GM12878 (cell line): ENCODE measurements around the gene CHST4. TPM values are rescaled to one million over a fixed set of nuclear protein-coding genes. Genes with fewer than 3 reads are reported as not detected.

Experiments used
- ATAC-seq: fragments of 200-7000 bp; cut with Tn5 transposase; 3 replicates; pipeline ENCODE4 v1.9.1; 2020; ENCODE audit warnings: mild to moderate bottlenecking, moderate library complexity
- BruUV-seq: library from RNA; stranded (reverse); fragments of 400-500 nt; replicated peaks from 2 replicates; lab custom pipeline; 2021; lab: Mats Ljungman, UMichigan
- CTCF ChIA-PET: fragments of 300-600 bp; sonication (Branson Sonifier 250); formaldehyde crosslinking; extraction: SDS; loops from one replicate; lab custom pipeline; 2021; ENCODE audit warnings: inconsistent platforms; lab: Yijun Ruan, JAX
- POLR2A ChIA-PET: fragments of 350-600 bp; formaldehyde crosslinking; extraction: SDS; loops from one replicate; lab custom pipeline; 2021; ENCODE audit warnings: inconsistent platforms; lab: Charles Lee
- RAD21 ChIA-PET: fragments of 300-600 bp; sonication (Branson Sonifier 250); formaldehyde crosslinking; loops from one replicate; lab custom pipeline; 2023; ENCODE audit warnings: antibody characterized with exemption; ENCODE audit not compliant: unreplicated experiment; lab: Charles Lee
- SMC1A ChIA-PET: fragments of 300-600 bp; sonication (Branson Sonifier 250); formaldehyde crosslinking; loops from one replicate; lab custom pipeline; 2023; ENCODE audit not compliant: unreplicated experiment, uncharacterized antibody; lab: Charles Lee
- DNase-seq: peaks from one replicate; pipeline ENCODE4 v3.0.0-alpha.2; 2011; ENCODE audit warnings: low read depth, low spot score
- FAIRE-seq: peaks from 3 replicates; lab custom pipeline; 2011; peaks lifted over from hg19 to GRCh38; lab: Jason Lieb, UNC
- H2AFZ ChIP-seq: 2 replicates; pipeline ENCODE4 v1.6.0; 2011; ENCODE audit warnings: low read depth, low read length, control low read depth; ENCODE audit not compliant: control insufficient read depth
- H3K27ac ChIP-seq: 2 replicates; pipeline ENCODE4 v1.5.1; 2011; ENCODE audit warnings: control low read depth; ENCODE audit not compliant: control insufficient read depth, insufficient read depth
- H3K27me3 ChIP-seq, 2 experiments: replicated peaks in 1 of 2; 2 replicates each; pipeline versions ENCODE4 v1.6.0 to v1.6.1; 2011; ENCODE audit warnings: low read length in 1 of 2; ENCODE audit not compliant: control insufficient read depth in 2 of 2, insufficient read depth in 2 of 2
- H3K36me3 ChIP-seq, 2 experiments: 2 replicates each; pipeline ENCODE4 v1.5.1; 2011; ENCODE audit warnings: low read length in 1 of 2; ENCODE audit not compliant: control insufficient read depth in 2 of 2, insufficient read depth in 2 of 2
- H3K4me1 ChIP-seq: 2 replicates; pipeline ENCODE4 v1.6.1; 2011; ENCODE audit warnings: mild to moderate bottlenecking, low read length, moderate library complexity, mixed read lengths; ENCODE audit not compliant: control insufficient read depth, insufficient read depth
- H3K4me2 ChIP-seq: 2 replicates; pipeline ENCODE4 v1.6.0; 2011; ENCODE audit warnings: control low read depth; ENCODE audit not compliant: control insufficient read depth, insufficient read depth
- H3K4me3 ChIP-seq: fragments of 200-600 bp; sonication (generic); 2 replicates; pipeline ENCODE4 v1.5.1; 2016
- H3K79me2 ChIP-seq: 2 replicates; pipeline ENCODE4 v1.6.0; 2011; ENCODE audit warnings: low read length; ENCODE audit not compliant: control insufficient read depth, insufficient read depth
- H3K9ac ChIP-seq: 2 replicates; pipeline ENCODE4 v1.8.0; 2011; ENCODE audit warnings: low read length, control low read depth, mixed read lengths; ENCODE audit not compliant: control insufficient read depth, insufficient read depth
- H3K9me3 ChIP-seq: replicated peaks from 3 replicates; pipeline ENCODE4 v1.5.1; 2011; ENCODE audit warnings: mild to moderate bottlenecking, low read length; ENCODE audit not compliant: control insufficient read depth, insufficient read depth
- H4K20me1 ChIP-seq: 2 replicates; pipeline ENCODE4 v1.6.0; 2011; ENCODE audit not compliant: control insufficient read depth, insufficient read depth
- BCL3 ChIP-seq: IDR thresholded peaks from 2 replicates; pipeline ENCODE4 v1.6.1; 2011; ENCODE audit warnings: borderline replicate concordance, low read depth, mild to moderate bottlenecking, moderate library complexity, low read length; ENCODE audit not compliant: insufficient read depth, poor library complexity, severe bottlenecking
- BRCA1 ChIP-seq: IDR thresholded peaks from 2 replicates; pipeline ENCODE4 v1.6.1; 2011; ENCODE audit warnings: low read depth, low read length, improper control_type of control experiment
- GABPA ChIP-seq: IDR thresholded peaks from 2 replicates; pipeline ENCODE4 v1.6.1; 2014; ENCODE audit warnings: antibody characterized with exemption, low read depth, mild to moderate bottlenecking, inconsistent platforms
- LARP7 ChIP-seq: fragments of 450-650 bp; IDR thresholded peaks from 2 replicates; pipeline ENCODE4 v1.6.1; 2017; ENCODE audit warnings: mild to moderate bottlenecking
- SKIL ChIP-seq: fragments of 450-650 bp; IDR thresholded peaks from 2 replicates; pipeline ENCODE4 v1.6.1; 2017; ENCODE audit warnings: mild to moderate bottlenecking, low read depth, inconsistent platforms; ENCODE audit not compliant: poor library complexity, severe bottlenecking
- WGBS: methylation state at CpG from one replicate; pipeline ENCODE4 v1.1.6; 2016; ENCODE audit warnings: low lambda C conversion rate; ENCODE audit not compliant: insufficient replicate concordance, insufficient coverage; ENCODE audit errors: missing lambda C conversion rate; 5-methylcytosine and 5-hydroxymethylcytosine counted together
- in situ Hi-C: fragments of 300-500 bp; cut with MboI; formaldehyde crosslinking; loops from 9 replicates; pipeline ENCODE4 v1.14.3; 2018; ENCODE audit warnings: mixed read lengths
- intact Hi-C: fragments of 100-400 bp; cut with micrococcal nuclease; formaldehyde crosslinking; loops from one replicate; pipeline ENCODE4 v1.14.2; 2022; ENCODE audit not compliant: unreplicated experiment
- polyA plus RNA-seq, 11 experiments: library from polyadenylated mRNA; depleted of rRNA in 4 of 11; unstranded in 6 of 11; stranded (reverse) in 5 of 11; fragments of >200 nt; fragmentation: Nextera tagmentation in 4 of 11; fragmentation: Illumina TruSeq in 1 of 11; extraction: Ambion mirVana in 4 of 11; extraction: Trizol in 1 of 11; gene quantifications; 1 replicate in 1 of 11; 2 replicates in 10 of 11; pipeline versions ENCODE4 v1.2.1 to v1.2.3, GENCODE V29; 2011 to 2016; ENCODE audit warnings: inconsistent platforms in 2 of 11, missing spikeins in 2 of 11, low read depth in 1 of 11
- total RNA-seq, 4 experiments: library from RNA; depleted of rRNA in 3 of 4; stranded (reverse); fragments of >200 nt in 3 of 4; fragmentation: Illumina TruSeq in 1 of 4; extraction: Trizol in 1 of 4; gene quantifications; 2 replicates each; pipeline versions ENCODE4 v1.2.1 to v1.2.3, GENCODE V29; 2013 to 2021

CHST4 gene
- total and polyA plus RNA-seq, 10 of the 15 experiments (the other 5 are each of a cell fraction or from before 2014, with no cell fraction given) = 0.10 to 1.7 (median 0.79) TPM

GRCh38 chr16:71492786-71493185, 33.4 kb upstream of the CHST4 start (continued):
- TF ChIP-seq SKIL (no peak), BRCA1 (no peak)

GRCh38 chr16:71493213-71493612, 33.0 kb upstream of the CHST4 start:
- 68% methylated on average over 3 of the region's 3 CpGs for WGBS
- Histone ChIP-seq H3K4me2 (no peak overlapping the region), H3K27ac (no peak overlapping the region), H3K79me2 (no peaks in the 10 kb centered on the region), H2AFZ (no peak overlapping the region), H3K4me3 (no peak overlapping the region), H3K36me3 (no peaks in the 10 kb centered on the region), H3K9ac (no peak overlapping the region)
- no TSS peak for BruUV-seq
- intact Hi-C loops = no loop called here
- ChIA-PET POLR2A (no interaction called here), RAD21 (no interaction called here), SMC1A (no interaction called here)
- FAIRE-seq = no peak
- no peak for TF ChIP-seq GABPA
- TF ChIP-seq LARP7 = no peak
- TF ChIP-seq SKIL = no peak
- TF ChIP-seq BCL3 = no peak
- TF ChIP-seq, all 136 proteins: peak for 0
- no peak for DNase-seq
- no peak for ATAC-seq
- H3K4me1 ChIP-seq = no peaks in the 10 kb centered on the region
- H3K27me3 ChIP-seq = no peaks in the 10 kb centered on the region
- H4K20me1 ChIP-seq = no peaks in the 10 kb centered on the region
- in situ Hi-C loops = no loop called here
- no peaks in the 10 kb centered on the region for H3K9me3 ChIP-seq
- CTCF ChIA-PET = interaction anchor here (1.1 to 2.5 kb wide), 3 partner anchors 81 to 118 kb away, joined by 4 to 6 read pairs (median 4); no protein-coding TSS in a partner anchor
